ENCODE data around the gene LRRC27.

DNA sequence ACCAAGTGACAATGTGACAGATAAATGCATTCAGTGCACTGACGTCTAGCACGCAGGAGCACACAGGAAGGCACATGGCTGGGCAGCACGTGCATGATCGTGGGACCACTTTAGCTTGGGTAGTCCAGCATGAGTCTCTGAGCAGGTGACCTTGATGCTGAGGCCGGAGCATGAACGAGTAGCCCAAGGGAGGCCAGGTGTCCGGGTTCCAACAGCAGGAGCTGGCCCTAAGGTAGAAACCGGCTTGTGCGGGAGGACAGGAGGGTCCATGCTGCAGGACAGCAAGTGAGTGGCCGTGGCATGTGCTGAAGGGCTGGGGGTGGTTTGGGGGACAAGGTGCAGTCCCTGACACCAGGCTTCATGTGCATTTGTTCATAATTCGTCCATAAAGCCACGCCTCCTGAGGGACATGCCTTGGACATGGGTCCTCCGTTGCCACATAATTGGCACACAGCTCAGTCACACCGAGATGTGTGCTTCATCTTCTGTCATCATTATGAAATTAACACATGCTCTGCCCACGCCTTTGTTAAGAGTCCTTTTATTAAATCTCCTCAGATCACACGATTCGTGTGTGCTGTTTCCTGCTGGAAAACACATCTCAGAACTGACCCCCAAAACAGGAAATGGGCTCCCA, 21.2 kb upstream of the LRRC27 start:
- TF ChIP-seq, protein P1, sequence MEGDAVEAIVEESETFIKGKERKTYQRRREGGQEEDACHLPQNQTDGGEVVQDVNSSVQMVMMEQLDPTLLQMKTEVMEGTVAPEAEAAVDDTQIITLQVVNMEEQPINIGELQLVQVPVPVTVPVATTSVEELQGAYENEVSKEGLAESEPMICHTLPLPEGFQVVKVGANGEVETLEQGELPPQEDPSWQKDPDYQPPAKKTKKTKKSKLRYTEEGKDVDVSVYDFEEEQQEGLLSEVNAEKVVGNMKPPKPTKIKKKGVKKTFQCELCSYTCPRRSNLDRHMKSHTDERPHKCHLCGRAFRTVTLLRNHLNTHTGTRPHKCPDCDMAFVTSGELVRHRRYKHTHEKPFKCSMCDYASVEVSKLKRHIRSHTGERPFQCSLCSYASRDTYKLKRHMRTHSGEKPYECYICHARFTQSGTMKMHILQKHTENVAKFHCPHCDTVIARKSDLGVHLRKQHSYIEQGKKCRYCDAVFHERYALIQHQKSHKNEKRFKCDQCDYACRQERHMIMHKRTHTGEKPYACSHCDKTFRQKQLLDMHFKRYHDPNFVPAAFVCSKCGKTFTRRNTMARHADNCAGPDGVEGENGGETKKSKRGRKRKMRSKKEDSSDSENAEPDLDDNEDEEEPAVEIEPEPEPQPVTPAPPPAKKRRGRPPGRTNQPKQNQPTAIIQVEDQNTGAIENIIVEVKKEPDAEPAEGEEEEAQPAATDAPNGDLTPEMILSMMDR (IDR thresholded peaks at IDR 0.05; ENCODE audit: insufficient read depth, low read length, poor library complexity, severe bottlenecking) = no peak
- TF ChIP-seq EZH2phosphoT487 (conservative IDR thresholded peaks at IDR 0.05; ENCODE audit: low read length) = no peak

All from SU-DHL-6 (cell line).